Transverse colon (tissue), 4 donors: Measurements from ENCODE around the gene MGLL. TPM values are rescaled to one million over a fixed set of nuclear protein-coding genes. Genes with fewer than 3 reads are reported as not detected.
A peak's percentile ranks its signal among the peaks of the same experiment; 100 is the strongest.

Experiments used
- DNase-seq: peaks from one replicate; pipeline ENCODE4 v3.0.0-alpha.2; 2019
- H3K27ac ChIP-seq, 4 donors: fragments of 200-600 bp; sonication (generic); 2 replicates each; pipeline ENCODE4 v1.5.1; 2016 to 2018; ENCODE audit warnings: inconsistent platforms in 4 of 4
- H3K27me3 ChIP-seq: fragments of 200-600 bp; sonication (generic); 2 replicates; pipeline ENCODE4 v1.5.1; 2017; ENCODE audit warnings: inconsistent platforms
- H3K36me3 ChIP-seq, 4 donors: fragments of 200-600 bp; sonication (generic); 2 replicates each; pipeline ENCODE4 v1.5.1; 2017 to 2019; ENCODE audit warnings: inconsistent platforms in 4 of 4
- H3K4me1 ChIP-seq, 4 donors: fragments of 200-600 bp; sonication (generic); 2 replicates each; pipeline ENCODE4 v1.5.1; 2017 to 2020; ENCODE audit warnings: inconsistent platforms in 4 of 4
- H3K4me3 ChIP-seq, 4 donors: fragments of 200-600 bp; sonication (generic); 1 replicate in 1 of 4; 2 replicates in 3 of 4; pipeline versions ENCODE4 v1.5.1 to v1.6.1; 2017 to 2019; ENCODE audit warnings: inconsistent platforms in 4 of 4
- H3K9me3 ChIP-seq, 2 donors: fragments of 200-600 bp; sonication (generic); 2 replicates each; pipeline ENCODE4 v1.5.1; 2017 to 2019; ENCODE audit warnings: inconsistent platforms in 2 of 2
- EP300 ChIP-seq: sonication (generic); formaldehyde crosslinking; IDR thresholded peaks from one replicate; pipeline ENCODE4 v1.6.1; 2017; ENCODE audit warnings: antibody characterized with exemption, low read depth
- POLR2A ChIP-seq: fragments of 450-650 bp; IDR thresholded peaks from one replicate; pipeline ENCODE4 v1.6.1; 2016; ENCODE audit warnings: antibody characterized with exemption, mild to moderate bottlenecking, moderate library complexity
- POLR2AphosphoS5 ChIP-seq, 3 donors: sonication (generic); formaldehyde crosslinking; IDR thresholded peaks; one replicate each; pipeline ENCODE4 v1.6.1; 2016; ENCODE audit warnings: antibody characterized with exemption in 3 of 3
- WGBS, 2 donors: methylation state at CpG; one replicate each; pipeline ENCODE4 v1.1.5; 2018; ENCODE audit warnings: low coverage in 1 of 2; 5-methylcytosine and 5-hydroxymethylcytosine counted together
- in situ Hi-C, 4 donors: fragments of 200-750 bp; cut with MboI; loops; one replicate each; pipeline versions ENCODE4 v1.15.0 to v1.15.1; 2017; ENCODE audit warnings: low sequenced_read_pairs in 3 of 4, low pct_ligation_motif_present in 1 of 4, low pct_unique_long_range_greater_than_20kb in 1 of 4
- intact Hi-C: fragments of 100-400 bp; cut with DNase I; formaldehyde crosslinking; loops from one replicate; pipeline ENCODE4 v1.15.1; 2023; ENCODE audit warnings: low total_unique reads
- total RNA-seq, 4 donors: library from RNA; depleted of rRNA; stranded (reverse); fragments of >200 nt; gene quantifications; one replicate each; pipeline ENCODE4 v1.1.0, GENCODE V29; 2016
- TF ChIP-seq, protein P1 (sequence below), 5 experiments: fragments of 200-600 bp in 3 of 5; fragments of 450-650 bp in 2 of 5; sonication (generic) in 3 of 5; IDR thresholded peaks; 1 replicate in 2 of 5; 2 replicates in 3 of 5; pipeline ENCODE4 v1.5.1; 2016 to 2017; ENCODE audit warnings: antibody characterized with exemption in 5 of 5, inconsistent platforms in 3 of 5, mild to moderate bottlenecking in 2 of 5, moderate library complexity in 1 of 5

Gene MGLL
- total RNA-seq, 4 donors from 2014 or later = 150 to 329 (median 294) TPM

DNA sequence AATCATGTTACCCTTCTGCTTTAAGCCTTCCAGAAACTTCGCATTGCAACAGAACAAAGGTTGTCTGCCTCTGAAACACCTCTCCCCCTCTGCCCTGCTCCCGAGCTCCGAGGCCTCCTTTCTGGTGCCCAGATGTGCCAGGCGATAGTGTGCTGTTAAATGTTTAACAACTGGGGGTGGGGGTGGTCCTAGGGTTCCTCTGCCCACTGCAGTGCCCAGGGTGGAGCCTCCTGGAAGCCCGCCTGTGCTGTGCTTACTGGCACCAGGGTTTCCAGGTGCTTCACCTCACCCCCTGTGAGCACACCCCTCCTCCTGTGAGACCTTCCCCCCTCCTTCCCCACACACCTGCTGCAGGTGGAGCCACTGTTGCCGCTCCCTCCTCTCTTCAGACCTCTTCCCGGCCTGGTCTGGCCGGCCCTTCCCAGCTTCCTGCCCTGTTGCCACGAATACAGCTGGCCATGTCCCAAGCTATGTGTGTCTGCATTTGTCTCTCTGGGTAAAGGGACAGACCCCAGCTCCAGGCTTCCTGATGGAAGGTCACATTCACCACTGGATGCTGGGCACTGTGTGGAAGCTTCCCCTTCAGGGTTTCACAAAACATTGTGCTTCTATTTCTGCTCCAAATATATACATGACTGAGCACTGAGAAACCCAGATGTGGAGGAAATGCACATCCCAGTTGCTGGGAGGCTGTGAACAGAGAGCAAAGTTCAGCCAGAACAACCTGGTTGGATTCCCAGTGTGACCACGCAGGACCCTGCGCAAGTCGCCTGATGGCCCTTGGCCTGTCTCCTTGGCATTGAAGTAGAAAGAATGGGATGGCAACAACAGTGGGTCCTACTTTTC is 37.2 kb downstream of the MGLL start:
- intact Hi-C loops = no loop called here
- peak; percentile 69 for DNase-seq

DNA sequence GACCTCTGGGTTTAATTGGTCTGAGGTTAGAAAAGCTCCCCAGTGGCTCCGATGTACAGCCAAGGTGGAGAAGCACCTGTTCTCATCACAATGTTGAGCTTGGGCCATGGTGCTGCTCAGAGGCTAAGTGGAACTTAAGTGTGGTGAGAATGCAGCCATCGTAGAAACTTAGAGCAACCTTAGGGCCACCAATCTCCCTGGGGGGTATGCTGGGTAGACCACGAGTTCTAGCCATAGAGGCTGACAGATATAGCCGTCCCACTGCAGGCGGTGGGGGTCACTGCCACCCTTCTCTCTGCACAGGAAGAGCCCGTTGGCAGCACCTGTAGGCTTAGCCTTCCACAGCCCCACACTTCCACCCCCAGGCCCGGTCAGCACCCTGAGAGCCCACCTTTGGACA is 38.0 kb downstream of the MGLL start:
- H3K27me3 ChIP-seq = no peaks in the 10 kb centered on the region
- no peak for DNase-seq
- no peak for TF ChIP-seq EP300
- no peak for TF ChIP-seq POLR2AphosphoS5 (IDR thresholded peaks at IDR 0.05)
- no peak for TF ChIP-seq POLR2A
- TF ChIP-seq, protein P1, sequence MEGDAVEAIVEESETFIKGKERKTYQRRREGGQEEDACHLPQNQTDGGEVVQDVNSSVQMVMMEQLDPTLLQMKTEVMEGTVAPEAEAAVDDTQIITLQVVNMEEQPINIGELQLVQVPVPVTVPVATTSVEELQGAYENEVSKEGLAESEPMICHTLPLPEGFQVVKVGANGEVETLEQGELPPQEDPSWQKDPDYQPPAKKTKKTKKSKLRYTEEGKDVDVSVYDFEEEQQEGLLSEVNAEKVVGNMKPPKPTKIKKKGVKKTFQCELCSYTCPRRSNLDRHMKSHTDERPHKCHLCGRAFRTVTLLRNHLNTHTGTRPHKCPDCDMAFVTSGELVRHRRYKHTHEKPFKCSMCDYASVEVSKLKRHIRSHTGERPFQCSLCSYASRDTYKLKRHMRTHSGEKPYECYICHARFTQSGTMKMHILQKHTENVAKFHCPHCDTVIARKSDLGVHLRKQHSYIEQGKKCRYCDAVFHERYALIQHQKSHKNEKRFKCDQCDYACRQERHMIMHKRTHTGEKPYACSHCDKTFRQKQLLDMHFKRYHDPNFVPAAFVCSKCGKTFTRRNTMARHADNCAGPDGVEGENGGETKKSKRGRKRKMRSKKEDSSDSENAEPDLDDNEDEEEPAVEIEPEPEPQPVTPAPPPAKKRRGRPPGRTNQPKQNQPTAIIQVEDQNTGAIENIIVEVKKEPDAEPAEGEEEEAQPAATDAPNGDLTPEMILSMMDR (IDR thresholded peaks at IDR 0.05) = no peak
- peaks cover 38 to 71% (median 54%) of the 10 kb centered on the region in 4 donors for H3K4me1 ChIP-seq
- in situ Hi-C loops = no loop called here
- H3K4me3 ChIP-seq = no peak overlapping the region
- no peaks in the 10 kb centered on the region for H3K36me3 ChIP-seq
- peak overlapping the region; percentile 85 to 91 (median 86) for H3K27ac ChIP-seq
- H3K9me3 ChIP-seq = no peaks in the 10 kb centered on the region
- intact Hi-C loops = no loop called here
- 84% methylated on average over 7 of the region's 7 CpGs; no CpG with 5 or more reads in 1 of the 2 donors for WGBS, 2 donors

More for the DNA sequence above, 37.2 kb downstream of the MGLL start:
- Histone ChIP-seq H3K9me3 (no peaks in the 10 kb centered on the region), H3K27me3 (no peaks in the 10 kb centered on the region), H3K4me3 (no peak overlapping the region), H3K4me1 (peaks cover 36 to 69% (median 51%) of the 10 kb centered on the region in 4 donors), H3K27ac (peak overlapping the region; percentile 85 to 91 (median 86)), H3K36me3 (no peaks in the 10 kb centered on the region)
- in situ Hi-C loops = no loop called here
- TF ChIP-seq POLR2A (peak; percentile 46), POLR2AphosphoS5 (IDR thresholded peaks at IDR 0.05) (peak in 1 of 3 donors; percentile 50), EP300 (no peak)
- TF ChIP-seq, protein P1 (IDR thresholded peaks at IDR 0.05) = no peak
- WGBS, 2 donors = 42% methylated on average over 12 of the region's 12 CpGs; no CpG with 5 or more reads in 1 of the 2 donors

DNA sequence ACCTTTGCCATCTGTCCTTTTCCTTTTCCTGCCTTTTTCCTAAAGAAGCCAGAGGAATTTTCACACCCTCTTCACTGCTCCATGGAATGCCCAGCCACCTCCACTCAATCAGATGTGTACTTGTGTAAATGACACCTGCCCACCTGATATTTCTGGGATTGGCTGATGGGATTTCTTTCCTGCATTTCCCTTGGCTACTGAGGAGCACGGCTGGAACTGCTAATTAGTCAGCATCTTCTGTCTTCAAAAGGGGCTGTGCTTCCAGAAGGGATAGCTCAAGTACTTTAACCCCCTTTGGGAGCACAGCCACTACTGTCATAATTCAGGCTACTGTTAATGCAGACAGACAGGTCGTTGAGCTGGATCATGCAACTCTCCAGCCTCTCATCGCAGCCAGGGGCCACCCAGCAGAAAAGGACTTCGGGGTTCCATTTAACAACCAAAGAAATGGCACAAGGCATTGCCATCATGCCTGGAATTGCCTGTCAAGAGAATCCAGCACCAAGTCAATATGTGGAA is 38.6 kb downstream of the MGLL start:
- H3K4me1 ChIP-seq = peaks cover 38 to 71% (median 50%) of the 10 kb centered on the region in 4 donors
- no peak for DNase-seq
- TF ChIP-seq POLR2A = no peak
- no peak for TF ChIP-seq POLR2AphosphoS5 (IDR thresholded peaks at IDR 0.05)
- H3K27me3 ChIP-seq = no peaks in the 10 kb centered on the region
- no peaks in the 10 kb centered on the region for H3K36me3 ChIP-seq
- WGBS, 2 donors = 79% methylated on average over 4 of the region's 4 CpGs; no CpG with 5 or more reads in 1 of the 2 donors
- no peaks in the 10 kb centered on the region for H3K9me3 ChIP-seq
- in situ Hi-C loops = no loop called here
- H3K4me3 ChIP-seq = no peak overlapping the region
- peak overlapping the region; percentile 7 to 91 (median 86) for H3K27ac ChIP-seq
- intact Hi-C loops = no loop called here

DNA sequence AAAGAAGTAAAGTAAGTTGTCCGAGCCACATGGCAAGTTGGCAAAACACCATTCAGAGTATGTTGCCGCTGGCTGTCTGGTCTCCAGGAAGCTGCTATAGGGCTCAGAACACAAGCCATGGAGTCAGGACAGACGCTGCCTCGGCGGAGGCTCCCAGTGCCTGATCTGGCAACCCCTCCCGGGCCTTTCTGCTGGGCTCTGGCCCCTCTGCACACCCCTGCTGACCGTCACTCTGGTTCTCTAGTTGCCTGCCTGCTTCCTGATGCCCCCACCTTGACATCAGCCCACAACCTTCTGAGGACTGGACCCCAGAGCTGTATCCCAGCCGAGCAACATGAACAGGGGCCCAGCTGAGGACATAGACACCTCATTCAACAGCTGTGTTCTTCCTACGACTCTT is 39.1 kb downstream of the MGLL start:
- intact Hi-C loops = no loop called here
- Histone ChIP-seq H3K4me3 (no peak overlapping the region), H3K27me3 (no peaks in the 10 kb centered on the region), H3K36me3 (no peaks in the 10 kb centered on the region), H3K9me3 (no peaks in the 10 kb centered on the region), H3K4me1 (peaks cover 38 to 70% (median 45%) of the 10 kb centered on the region in 4 donors), H3K27ac (peak overlapping the region in 3 of 4 donors; percentile 26 to 91 (median 36))
- no peak for DNase-seq
- WGBS, 2 donors = 82 to 87% methylated on average over 5 to 9 of the region's 9 CpGs
- in situ Hi-C loops = no loop called here
- TF ChIP-seq EP300 = no peak

DNA sequence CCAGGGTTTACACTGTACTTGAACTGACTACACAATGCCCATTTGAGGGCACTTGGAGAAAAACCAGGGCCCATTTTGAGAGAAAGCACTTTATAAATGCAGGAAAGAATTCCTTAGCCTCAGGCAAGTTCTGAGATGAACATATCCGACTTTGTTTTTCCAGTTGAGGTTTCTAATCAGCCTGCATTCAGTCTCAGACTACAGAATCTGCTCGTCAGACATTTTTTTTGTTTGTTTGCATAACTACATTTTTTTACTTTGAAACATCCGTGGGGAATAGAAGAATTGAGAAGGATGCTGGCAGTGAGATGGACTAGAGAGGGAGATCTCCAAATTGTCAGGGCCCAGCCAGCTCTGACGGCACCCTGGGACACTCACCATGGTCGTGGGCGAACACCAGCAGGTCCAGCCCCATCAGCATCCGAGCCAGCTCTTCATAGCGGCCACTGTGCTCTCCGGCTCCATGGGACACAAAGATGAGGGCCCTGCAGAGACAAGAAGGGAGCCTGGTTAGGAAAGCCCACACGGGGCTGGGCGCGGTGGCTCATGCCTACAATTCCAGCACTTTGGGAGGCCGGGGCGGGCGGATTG is 40.8 kb downstream of the MGLL start:
- in situ Hi-C loops (no loop called here), intact Hi-C loops (no loop called here)
- Histone ChIP-seq H3K4me1 (peaks cover 22 to 59% (median 30%) of the 10 kb centered on the region in 4 donors), H3K27ac (peak overlapping the region; percentile 37 to 59 (median 52)), H3K27me3 (no peaks in the 10 kb centered on the region), H3K9me3 (peaks cover 0 to 5% of the 10 kb centered on the region in 2 donors), H3K36me3 (no peaks in the 10 kb centered on the region), H3K4me3 (no peak overlapping the region)
- TF ChIP-seq, protein P1 (IDR thresholded peaks at IDR 0.05) = no peak
- TF ChIP-seq POLR2A = no peak
- no peak for TF ChIP-seq POLR2AphosphoS5 (IDR thresholded peaks at IDR 0.05)
- no peak for TF ChIP-seq EP300
- 63 to 82% methylated on average over 2 to 15 of the region's 15 CpGs for WGBS, 2 donors
- no peak for DNase-seq
